ENCODE results near the gene UPK1B.
"Not testable (repeated sequence)": the region's sequence is repeated elsewhere in the genome, so short reads cannot be mapped to it uniquely, and the experiment has no call there.

UPK1B gene

GRCh38 chr3:119225121-119225520, 51.7 kb downstream of the UPK1B start:
- no peak for DNase-seq (ENCODE audit: low spot score)

GRCh38 chr3:119227070-119227850, 53.9 kb downstream of the UPK1B start:
- DNase-seq (ENCODE audit: low spot score), result no peak

GRCh38 chr3:119228373-119229145, 55.2 kb downstream of the UPK1B start:
- no peak for DNase-seq (ENCODE audit: low spot score)

- no peak for DNase-seq (ENCODE audit: low spot score)
Measured at GRCh38 chr3:119229190-119229589, 55.8 kb downstream of the UPK1B start.

GRCh38 chr3:119230071-119230470, 56.7 kb downstream of the UPK1B start:
- DNase-seq (ENCODE audit: low spot score), result no peak

- DNase-seq (ENCODE audit: low spot score), result no peak
Measured at GRCh38 chr3:119230745-119231144, 57.3 kb downstream of the UPK1B start.

- no peak for DNase-seq (ENCODE audit: low spot score)
Measured at GRCh38 chr3:119234610-119235009, 61.2 kb downstream of the UPK1B start.

GRCh38 chr3:119235151-119235550, 61.8 kb downstream of the UPK1B start:
- no peak for DNase-seq (ENCODE audit: low spot score)

GRCh38 chr3:119236756-119237155, 63.4 kb downstream of the UPK1B start:
- DNase-seq (ENCODE audit: low spot score), result no peak

- DNase-seq (ENCODE audit: low spot score), result no peak
Measured at GRCh38 chr3:119237299-119237698, 63.9 kb downstream of the UPK1B start.

GRCh38 chr3:119238363-119238762, 65.0 kb downstream of the UPK1B start:
- no peak for DNase-seq (ENCODE audit: low spot score)

- DNase-seq (ENCODE audit: low spot score), result peak; percentile 25
Measured at GRCh38 chr3:119239206-119239820, 65.9 kb downstream of the UPK1B start.

- peak; percentile 33 for DNase-seq (ENCODE audit: low spot score)
Measured at GRCh38 chr3:119240101-119240590, 66.7 kb downstream of the UPK1B start.

- peak; percentile 82 for DNase-seq (ENCODE audit: low spot score)
Measured at GRCh38 chr3:119240591-119241434, 67.4 kb downstream of the UPK1B start, which contains the start of gene B4GALT4. TSS of gene B4GALT4 (minus strand) at chr3:119240878. CDS start at chr3:119230099, 10,779 bp downstream.

GRCh38 chr3:119242387-119243057, 69.1 kb downstream of the UPK1B start:
- not testable (repeated sequence) for DNase-seq (ENCODE audit: low spot score)

- not testable (repeated sequence) for DNase-seq (ENCODE audit: low spot score)
Measured at GRCh38 chr3:119243058-119243529, 69.7 kb downstream of the UPK1B start.

- DNase-seq (ENCODE audit: low spot score), result no peak
Measured at GRCh38 chr3:119243712-119244111, 70.3 kb downstream of the UPK1B start.

- DNase-seq (ENCODE audit: low spot score), result no peak
Measured at GRCh38 chr3:119245778-119246177, 72.4 kb downstream of the UPK1B start.
